Esophagus mucosa (tissue), 1 donor: Measurements from ENCODE around the gene COL12A1. TPM values are rescaled to one million over a fixed set of nuclear protein-coding genes. Genes with fewer than 3 reads are reported as not detected.
A peak's percentile ranks its signal among the peaks of the same experiment; 100 is the strongest.

ENCODE experiments used
- ATAC-seq: fragments of 200-7000 bp; cut with Tn5 transposase; one replicate; pipeline ENCODE4 v1.9.1; 2020
- total RNA-seq: library from RNA; stranded (reverse); gene quantifications from one replicate; pipeline ENCODE4 v1.2.4, GENCODE V29; 2023
- donor health status: DM: yes; HTN: yes; CAD: no.

Gene COL12A1
- total RNA-seq, 1 donor from 2014 or later = 9.4 TPM

DNA sequence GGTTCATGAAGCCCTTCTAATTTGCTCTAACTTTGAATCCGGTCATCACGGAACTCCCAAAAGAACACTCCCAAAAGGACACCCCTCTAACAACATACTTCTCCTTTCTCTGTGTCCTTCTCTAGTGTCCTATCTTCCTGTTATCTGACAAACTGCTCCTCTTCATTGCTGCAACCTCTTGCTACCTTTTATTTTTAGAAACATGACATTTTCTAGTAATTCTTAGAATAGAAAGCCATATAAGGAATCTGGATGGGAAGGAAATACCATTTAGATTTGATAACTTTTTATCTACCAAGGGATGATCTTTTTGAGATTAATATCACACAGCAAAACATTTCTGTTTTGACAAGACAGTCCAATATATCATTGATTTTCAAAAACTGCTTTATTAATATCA lies 63.1 kb downstream of the COL12A1 start:
- no peak for ATAC-seq

DNA sequence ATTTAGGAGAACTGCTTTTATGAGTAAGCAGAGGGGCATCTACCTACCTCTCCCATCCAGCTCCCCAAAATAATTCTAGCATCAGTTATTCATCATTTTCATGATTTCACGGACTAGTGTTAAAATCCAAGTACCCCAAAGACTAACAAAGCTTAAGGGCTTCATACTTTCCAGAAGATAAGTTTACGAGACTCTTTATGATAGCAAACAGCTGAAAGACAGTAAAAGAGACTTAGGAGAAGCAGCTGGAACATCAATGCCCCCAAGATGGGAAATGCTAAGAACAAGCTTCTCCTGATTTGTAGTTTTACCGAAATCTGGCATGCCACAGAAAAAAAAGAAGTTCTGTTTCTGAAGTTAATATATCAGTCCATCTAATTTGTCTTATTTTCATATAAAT lies 70.0 kb downstream of the COL12A1 start:
- no peak for ATAC-seq

- no peak for ATAC-seq
Observed at GRCh38 chr6:75135450-75135849, 70.4 kb downstream of the COL12A1 start.

- no peak for ATAC-seq
Observed at GRCh38 chr6:75130784-75131183, 75.1 kb downstream of the COL12A1 start.

DNA sequence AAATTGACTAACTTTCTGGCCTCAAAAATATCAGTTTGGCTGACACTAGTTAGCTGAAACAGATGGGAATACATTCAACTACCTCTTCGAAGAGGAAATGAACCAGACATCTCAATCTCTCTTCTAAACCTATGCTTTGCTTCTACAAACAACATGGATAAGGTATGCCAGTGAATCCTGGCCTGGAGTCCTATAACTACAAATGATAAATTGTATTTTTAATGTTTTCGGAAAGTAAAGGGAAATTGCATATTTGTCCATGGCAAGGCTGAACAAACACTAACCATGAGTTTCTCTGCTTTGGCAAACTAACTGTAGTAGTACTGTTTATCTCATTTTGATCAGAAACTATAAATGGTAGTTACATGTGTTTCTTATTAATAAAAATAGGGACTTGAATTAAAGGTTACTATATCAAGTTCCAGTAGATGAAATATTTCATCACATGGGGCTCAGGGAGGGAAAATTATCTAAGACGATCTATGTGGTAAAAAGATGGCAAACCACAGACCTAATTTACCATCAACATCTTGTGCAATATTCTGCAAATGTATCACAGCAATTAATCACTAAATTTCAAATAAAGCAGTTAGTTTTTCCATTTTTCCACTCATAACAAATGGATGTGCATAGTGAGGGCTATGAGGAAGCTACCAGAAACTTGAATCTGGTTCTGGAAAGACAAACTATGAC lies 76.8 kb downstream of the COL12A1 start:
- ATAC-seq = no peak

DNA sequence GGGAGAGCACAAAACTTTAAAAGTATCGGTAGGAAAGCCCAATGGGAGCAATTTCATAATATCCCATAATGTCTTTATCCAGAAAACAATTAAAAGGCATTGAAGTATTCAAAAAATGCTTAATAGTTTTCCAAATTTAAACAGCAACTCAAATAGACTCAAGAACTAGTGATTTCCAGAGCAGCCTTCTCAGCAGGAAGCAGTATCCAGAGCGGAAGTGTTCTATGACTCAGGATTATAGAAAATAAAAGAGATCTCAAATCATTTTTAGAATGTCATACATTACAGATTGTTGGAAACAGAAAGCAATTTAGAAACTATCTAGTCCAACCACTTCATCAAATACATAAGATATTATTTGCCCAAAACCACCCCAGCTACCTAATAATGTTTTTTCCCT lies 79.3 kb downstream of the COL12A1 start:
- ATAC-seq = no peak

DNA sequence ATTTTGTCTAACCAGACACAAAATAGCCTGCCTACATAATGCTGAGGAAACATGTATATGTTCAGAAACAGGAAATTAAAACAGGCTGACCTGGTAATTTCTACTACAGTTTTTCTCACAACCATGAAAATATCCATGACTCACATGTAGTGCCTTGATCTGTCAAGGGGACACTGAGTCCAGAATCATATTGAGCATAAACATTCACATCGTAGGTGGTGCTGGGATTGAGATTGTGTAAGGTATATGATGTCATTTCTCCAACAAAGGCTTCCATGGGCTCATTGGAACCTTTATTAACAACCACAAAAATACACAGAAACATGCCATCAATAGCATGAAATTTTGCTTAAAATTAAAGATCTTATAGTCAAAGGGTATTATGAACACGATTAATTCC lies 80.9 kb downstream of the COL12A1 start:
- no peak for ATAC-seq

GRCh38 chr6:75124085-75124484 lies 81.8 kb downstream of the COL12A1 start:
- ATAC-seq = no peak

DNA sequence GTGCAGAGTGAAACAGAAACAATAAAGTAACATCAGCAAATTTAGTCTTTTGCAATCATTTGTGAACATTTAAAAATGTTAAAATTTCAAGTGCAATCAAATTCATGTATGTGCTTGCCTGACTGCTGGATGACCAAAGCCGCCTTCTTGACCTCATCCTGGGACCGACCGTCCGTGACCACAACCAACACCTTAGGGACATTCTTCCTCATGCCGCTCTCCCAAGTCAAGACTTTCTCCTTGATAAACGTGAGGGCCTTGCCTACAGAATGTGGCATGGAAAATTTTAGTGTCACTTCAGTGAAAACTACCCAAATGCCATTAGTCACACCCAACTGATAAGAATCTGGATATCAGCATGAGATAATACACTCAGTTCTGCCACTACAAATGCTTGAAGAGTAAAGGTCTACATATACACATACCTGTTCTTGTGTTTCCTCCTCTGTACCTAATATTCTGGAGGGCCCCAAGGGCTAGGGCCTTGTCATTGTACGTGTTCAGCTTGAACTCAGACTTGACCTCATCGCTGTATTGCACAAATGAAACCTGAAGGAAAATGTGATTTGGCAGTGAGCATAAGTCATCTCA lies 86.8 kb downstream of the COL12A1 start:
- ATAC-seq = no peak

DNA sequence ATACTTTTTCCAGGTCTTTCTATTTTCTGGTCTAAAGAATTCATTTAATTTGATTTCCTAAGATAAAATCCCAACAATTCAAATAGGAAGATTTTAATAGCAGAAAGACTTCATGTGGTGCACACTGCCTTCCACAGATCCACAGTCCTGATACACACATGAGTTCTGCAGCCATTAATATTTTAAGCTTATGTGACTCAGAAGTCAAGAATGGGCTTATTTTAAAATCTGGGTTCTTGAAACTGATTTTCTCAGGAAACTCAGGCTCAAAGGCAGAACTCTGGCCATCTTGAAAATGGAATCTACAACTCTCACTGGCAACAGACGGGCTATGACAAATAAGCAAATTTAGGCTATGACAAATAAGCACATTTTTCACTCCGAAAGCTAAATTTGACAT lies 88.2 kb downstream of the COL12A1 start:
- no peak for ATAC-seq

- no peak for ATAC-seq
Observed at GRCh38 chr6:75116946-75117345, 88.9 kb downstream of the COL12A1 start.

GRCh38 chr6:75115481-75115880 lies 90.4 kb downstream of the COL12A1 start:
- ATAC-seq = no peak

- no peak for ATAC-seq
Observed at GRCh38 chr6:75114806-75115205, 91.0 kb downstream of the COL12A1 start.

DNA sequence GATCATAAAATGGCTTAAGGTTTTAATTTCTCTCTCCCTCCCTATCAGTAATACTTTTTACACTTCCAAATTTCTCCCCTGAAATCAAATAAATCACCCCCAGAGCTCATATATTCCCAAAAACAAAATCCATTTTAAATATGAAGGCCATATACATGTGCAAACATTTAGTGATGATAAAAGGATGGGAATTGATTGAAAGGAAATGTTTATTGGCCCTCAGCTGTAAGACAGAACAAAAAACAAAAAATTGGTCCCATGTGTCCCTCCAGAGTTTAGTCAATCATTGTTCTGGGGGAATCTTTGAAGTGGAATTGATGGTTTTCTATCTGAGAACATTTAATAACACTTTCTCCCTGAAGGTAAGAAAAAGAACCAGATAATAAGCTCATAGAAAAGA lies 91.7 kb downstream of the COL12A1 start:
- ATAC-seq = no peak

- ATAC-seq = no peak
Observed at GRCh38 chr6:75113446-75113845, 92.4 kb downstream of the COL12A1 start.

DNA sequence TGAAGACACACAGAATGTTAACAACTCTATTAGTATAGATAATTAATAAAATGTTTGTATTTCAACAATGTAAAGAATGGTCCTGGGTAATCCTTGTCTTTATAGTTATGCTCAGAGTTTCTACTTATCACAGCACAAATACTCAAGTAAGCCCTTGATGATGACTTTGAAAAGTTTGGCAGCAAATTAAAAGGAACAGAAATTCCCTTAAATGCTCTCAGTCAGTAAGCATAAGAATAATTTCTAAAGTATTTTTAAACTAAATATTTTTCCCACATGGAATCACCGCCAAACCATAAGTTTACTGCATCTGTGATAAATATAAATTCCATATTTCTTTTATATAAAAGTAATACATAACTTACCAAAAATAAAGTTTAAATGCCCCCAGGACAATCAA lies 96.1 kb downstream of the COL12A1 start:
- no peak for ATAC-seq

DNA sequence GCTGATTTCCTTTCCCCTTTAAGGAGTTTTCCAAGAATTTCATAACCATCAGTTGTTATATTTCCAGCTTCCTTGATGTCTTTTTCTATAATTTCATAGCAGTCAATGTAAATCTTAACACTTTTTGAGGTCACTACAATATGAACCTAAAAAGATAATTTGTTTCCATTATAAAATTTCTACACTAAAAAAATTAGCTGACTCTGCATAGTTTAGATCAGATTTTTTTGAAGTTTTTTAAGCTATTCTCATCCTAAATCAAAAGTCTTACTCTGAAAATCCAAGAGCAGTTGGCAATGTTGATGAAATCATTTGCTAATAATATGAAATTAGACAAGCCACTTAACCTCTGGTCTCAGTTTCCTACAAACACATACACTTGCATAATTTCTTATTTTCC lies 96.8 kb downstream of the COL12A1 start:
- no peak for ATAC-seq

DNA sequence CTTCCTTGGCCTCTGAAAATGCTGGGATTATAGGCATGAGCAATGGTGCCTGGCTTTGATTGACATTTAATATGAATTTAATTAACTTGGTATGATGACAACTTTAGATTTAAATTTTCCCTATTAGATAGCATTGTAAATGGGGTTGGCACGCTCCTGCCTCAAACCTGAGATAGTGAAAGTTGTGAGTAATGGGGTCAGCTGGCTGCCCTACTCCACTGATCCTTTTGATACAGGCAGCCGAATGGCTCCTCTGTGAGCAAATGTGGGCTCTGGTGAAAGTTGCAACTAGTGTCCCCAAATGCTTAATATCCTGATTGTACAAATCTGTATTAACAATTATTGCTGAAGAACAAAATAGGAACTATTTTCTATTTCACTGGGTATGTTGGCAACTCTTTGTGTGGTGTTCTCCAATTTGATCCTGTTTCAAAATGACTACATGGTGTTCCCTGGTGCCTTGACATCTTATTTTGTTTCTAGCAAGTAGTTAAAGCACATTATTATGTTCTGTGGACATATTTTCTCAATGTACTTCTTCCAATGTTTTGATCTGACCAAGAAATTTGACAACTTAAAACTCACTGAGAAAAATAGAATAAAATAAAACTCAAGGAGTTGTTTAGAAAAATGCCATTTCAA lies 97.4 kb downstream of the COL12A1 start:
- no peak for ATAC-seq

- ATAC-seq = no peak
Observed at GRCh38 chr6:75107913-75108312, 97.9 kb downstream of the COL12A1 start.

DNA sequence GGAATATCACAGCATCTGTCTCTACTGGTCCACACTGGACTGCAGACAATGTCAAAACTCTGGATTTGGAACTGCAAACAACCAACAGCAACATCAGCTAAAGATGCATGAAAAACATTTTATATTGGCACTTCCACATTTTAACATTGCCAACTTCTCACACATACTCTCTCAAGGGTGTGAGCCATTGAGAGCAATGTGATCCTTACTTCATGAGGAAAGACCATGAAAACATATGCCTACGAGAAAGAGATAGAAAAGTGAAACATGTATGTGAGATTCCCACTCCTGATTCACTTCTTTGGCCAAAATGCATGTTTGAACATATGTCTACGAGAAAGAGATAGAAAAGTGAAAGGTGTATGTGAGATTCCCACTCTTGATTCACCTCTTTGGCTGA lies 99.4 kb downstream of the COL12A1 start:
- ATAC-seq = no peak

DNA sequence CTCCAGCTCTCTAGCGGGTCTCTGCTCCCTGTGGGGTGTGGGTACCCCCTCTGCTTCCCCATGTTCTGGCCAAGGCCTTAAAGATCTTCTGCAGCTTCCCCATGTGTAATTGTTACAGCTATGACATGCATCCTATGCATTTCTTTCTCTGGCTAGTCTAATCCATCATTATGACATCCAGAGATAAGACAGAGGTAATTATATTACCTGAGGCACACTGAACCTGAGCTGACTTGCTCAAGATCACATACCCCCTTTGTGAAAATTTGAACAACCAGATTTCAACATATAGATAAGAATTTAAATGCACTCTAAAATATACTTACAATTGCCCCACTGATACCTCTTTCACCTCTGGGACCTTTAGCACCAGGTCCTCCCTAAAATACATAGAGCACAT lies 102.4 kb downstream of the COL12A1 start:
- ATAC-seq = no peak

DNA sequence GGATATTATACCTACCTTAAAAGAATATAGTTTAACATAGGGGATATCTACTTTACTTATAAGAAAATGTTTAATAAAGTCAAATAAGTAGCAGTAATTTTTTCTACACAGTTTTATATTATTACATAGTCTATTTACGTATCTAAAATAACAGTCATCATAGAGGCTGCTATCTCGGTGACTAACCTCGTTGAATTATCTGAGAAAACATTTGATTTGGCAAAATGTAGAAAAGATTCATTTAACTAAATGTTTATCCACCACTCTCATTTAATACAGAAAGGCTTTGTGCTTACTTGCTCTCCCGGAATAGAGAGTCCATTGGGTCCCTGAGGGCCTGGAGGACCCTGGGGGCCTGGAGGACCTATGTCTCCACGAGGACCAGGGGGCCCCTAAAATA lies 103.6 kb downstream of the COL12A1 start:
- ATAC-seq = no peak

DNA sequence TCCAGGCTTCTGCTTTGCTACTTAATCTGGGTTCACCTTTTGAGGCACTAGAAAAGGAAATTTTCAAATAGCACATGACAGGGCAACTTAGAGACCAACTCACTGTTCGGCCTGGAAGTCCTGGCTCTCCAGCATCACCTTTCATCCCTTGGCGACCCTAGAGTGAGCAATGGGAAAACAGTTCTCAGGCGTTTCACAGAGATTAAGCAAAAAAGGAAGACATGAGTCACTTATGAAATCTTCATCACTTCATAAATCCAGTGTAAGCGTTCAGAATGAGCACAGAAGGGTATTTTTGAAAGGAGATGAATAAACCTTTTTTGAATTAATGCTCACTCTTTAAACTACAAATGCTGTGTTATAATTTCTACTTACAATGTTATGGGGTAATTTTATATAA lies 104.0 kb downstream of the COL12A1 start:
- no peak for ATAC-seq

DNA sequence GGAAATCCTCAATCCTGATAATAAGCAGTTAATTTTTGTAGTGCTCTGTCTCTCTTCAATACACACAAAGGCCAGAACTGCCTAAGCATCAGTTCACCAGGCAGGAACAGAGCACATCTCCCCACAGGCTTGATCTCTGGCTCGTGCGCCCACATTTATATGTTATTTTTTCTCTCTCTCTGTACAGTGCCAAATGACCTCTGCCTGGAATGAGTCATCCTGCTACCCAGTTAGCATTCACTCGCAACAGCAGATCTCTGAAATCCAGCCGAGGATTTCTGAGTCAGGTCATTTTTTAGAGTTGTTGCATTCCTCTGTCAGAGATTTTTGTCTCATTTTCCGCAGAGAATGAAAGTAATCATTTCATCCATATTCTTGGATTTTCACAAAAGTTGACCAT lies 107.1 kb downstream of the COL12A1 start:
- ATAC-seq = peak; percentile 82
